ENCODE data around the gene FOXN3.

- TF ChIP-seq CTCF (IDR thresholded peaks at IDR 0.05) (peak in 3 of 4 experiments; percentile 28 to 51 (median 43)), POLR2AphosphoS5 (IDR thresholded peaks at IDR 0.05) (no peak), POLR2A (IDR thresholded peaks at IDR 0.05) (no peak)
Measured at GRCh38 chr14:89237921-89238529, 179.0 kb downstream of the FOXN3 start.
